ENCODE data around the gene MMD2.

GRCh38 chr7:4886671-4887070 is 72.3 kb downstream of the MMD2 start:
- TF ChIP-seq POLR2A (IDR thresholded peaks at IDR 0.05; ENCODE audit: low read depth, low read length) (no peak), POLR2AphosphoS5 (IDR thresholded peaks at IDR 0.05; ENCODE audit: low read depth, low read length) (no peak)

All from GM12892 (cell line).